ENCODE data around the gene AHCY. TPM values are rescaled to one million over a fixed set of nuclear protein-coding genes. Genes with fewer than 3 reads are reported as not detected.

The AHCY gene
- total RNA-seq = 93.0 TPM

DNA sequence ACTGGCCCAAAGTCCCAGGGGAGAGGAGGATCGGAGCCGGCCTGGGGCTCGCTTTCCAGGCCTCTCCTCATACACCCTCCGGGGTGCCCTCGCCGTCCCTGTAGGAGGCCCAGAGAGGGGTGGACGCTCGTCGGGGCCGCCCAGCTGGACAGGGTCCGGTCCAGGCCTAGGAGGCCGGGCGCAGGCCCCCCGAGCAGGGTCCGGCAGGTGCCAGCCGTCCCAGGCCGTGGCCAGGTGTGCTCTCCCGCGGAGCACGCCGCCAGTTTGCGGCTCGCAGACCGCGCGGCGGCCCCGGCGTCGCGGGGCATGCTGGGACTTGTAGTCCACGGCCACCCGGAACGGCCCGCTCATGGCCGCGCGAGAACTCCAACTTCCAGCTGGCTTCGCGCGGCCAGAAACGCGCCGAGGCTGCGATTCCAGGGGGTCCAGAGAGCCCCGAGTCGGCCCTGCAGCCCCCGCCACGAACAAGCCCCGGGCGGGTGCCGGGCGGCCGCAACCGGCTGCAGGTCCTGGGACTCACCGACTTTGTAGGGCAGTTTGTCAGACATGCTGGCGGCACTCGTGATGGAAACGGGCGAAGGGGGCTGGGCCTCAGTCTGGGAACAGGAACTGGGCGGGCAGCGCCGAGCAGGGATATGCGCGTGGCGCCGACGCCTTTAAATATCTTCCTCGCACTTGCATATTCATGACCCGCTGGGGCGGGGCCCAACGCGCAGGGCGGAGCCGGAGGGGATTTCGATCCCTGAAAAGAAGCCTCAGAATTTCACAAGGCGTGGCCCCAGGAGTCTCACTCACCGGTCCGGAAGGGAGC lies at the start of gene AHCY:
Gene AHCY (minus strand): TSS at position 633 of the 811 bp plus-strand sequence. CDS start 85 bp downstream, at position 548.

DNA sequence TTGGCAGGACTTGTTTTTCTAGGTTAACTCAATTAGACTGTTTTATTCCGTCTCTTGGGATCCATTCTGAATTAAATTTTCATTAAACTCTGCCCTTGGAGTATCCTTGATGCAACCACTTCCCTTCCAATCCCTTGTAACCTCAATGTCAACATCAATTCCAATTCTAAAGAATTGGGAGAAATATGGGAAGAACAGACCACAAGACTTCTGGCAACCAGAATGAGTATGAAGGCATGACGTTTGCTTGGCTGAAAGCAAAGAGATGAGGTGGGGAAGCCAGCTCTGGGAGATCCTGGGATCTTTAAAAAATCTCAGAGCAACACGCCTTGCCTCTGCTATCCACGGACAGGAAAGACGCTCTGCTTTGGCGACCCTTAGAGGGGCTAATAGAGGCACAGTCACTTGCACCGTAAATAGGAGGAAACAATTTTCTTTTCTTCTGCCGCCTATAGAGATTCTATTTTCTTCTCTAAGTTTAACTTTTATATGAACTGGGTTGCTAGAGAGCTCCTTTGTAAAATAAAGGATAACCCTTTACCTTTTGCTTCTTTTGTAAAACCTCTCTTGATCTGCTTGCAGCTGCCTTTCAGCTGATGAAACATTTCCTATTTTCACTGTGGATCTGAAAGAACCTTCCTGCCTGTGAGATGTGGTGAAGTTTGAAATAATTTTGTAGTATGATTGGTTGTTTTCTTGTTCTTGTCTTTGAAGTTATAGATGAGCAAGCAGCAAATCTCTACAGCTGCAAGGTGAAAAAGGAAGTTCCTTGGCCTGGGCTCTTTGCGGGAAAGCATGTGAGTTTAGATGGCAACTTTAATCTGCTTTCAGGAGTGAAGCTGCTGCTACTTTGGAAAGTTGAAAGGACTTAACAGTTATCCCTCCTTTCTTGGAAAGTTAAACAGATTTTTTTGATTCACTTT lies 62.2 kb downstream of the AHCY start, which contains the start of gene ASIP:
Gene ASIP (plus strand): TSS at position 731 of the 923 bp plus-strand sequence. CDS start 18,952 bp downstream, outside the sequence.

Small RNAs within 50 kb of the gene (small RNA-seq; reads per million reads assigned to genes)
- not detected for gene AL356299.1 (ENCODE audit: low replicate concordance)

Other genes starting within 250 kb of the AHCY start
- gene EIF2S2, start 191.1 kb downstream of the AHCY start, total RNA-seq = 28.8 TPM
- not detected for gene ASIP, start 61.9 kb downstream of the AHCY start, total RNA-seq
- gene ITCH, start 59.9 kb upstream of the AHCY start, total RNA-seq = 50.3 TPM
- 72.3 TPM for gene DYNLRB1, start 213.1 kb upstream of the AHCY start, total RNA-seq

Measured in metanephros (tissue), 2 donors.